Astrocyte (in vitro differentiated cells and primary cell): ENCODE results near the gene CTRB1. TPM values are rescaled to one million over a fixed set of nuclear protein-coding genes. Genes with fewer than 3 reads are reported as not detected.

Experiments
- DNase-seq: peaks from one replicate; pipeline ENCODE4 v3.0.0-alpha.2; 2010; ENCODE audit warnings: low read depth
- FAIRE-seq: peaks from 2 replicates; lab custom pipeline; 2011; peaks lifted over from hg19 to GRCh38; lab: Jason Lieb, UNC
- H2AFZ ChIP-seq: 2 replicates; pipeline ENCODE4 v1.6.0; 2012; ENCODE audit warnings: low read depth, low read length, inconsistent platforms
- H3K27ac ChIP-seq: 2 replicates; pipeline ENCODE4 v1.5.1; 2011; ENCODE audit warnings: low read depth, low read length, inconsistent platforms
- H3K27me3 ChIP-seq: 2 replicates; pipeline ENCODE4 v1.6.0; 2011; ENCODE audit warnings: low read length, inconsistent platforms; ENCODE audit not compliant: insufficient read depth
- H3K36me3 ChIP-seq: 2 replicates; pipeline ENCODE4 v1.5.1; 2011; ENCODE audit warnings: low read length, inconsistent platforms; ENCODE audit not compliant: insufficient read depth
- H3K4me1 ChIP-seq: 2 replicates; pipeline ENCODE4 v1.5.1; 2011; ENCODE audit warnings: low read length, inconsistent platforms; ENCODE audit not compliant: insufficient read depth
- H3K4me2 ChIP-seq: 2 replicates; pipeline ENCODE4 v1.6.0; 2012; ENCODE audit warnings: low read length, inconsistent platforms
- H3K4me3 ChIP-seq: 2 replicates; pipeline ENCODE4 v1.5.1; 2011; ENCODE audit warnings: low read depth, mild to moderate bottlenecking, low read length, inconsistent platforms; ENCODE audit not compliant: insufficient read depth
- H3K79me2 ChIP-seq: 2 replicates; pipeline ENCODE4 v1.6.0; 2012; ENCODE audit warnings: mild to moderate bottlenecking, low read length, inconsistent platforms; ENCODE audit not compliant: insufficient read depth
- H3K9ac ChIP-seq: 2 replicates; pipeline ENCODE4 v1.6.0; 2012; ENCODE audit warnings: mild to moderate bottlenecking, low read length, inconsistent platforms
- H3K9me3 ChIP-seq: 2 replicates; pipeline ENCODE4 v1.5.1; 2012; ENCODE audit warnings: low read depth, mild to moderate bottlenecking, low read length, inconsistent platforms; ENCODE audit not compliant: insufficient read depth
- H4K20me1 ChIP-seq: 2 replicates; pipeline ENCODE4 v1.6.0; 2012; ENCODE audit warnings: low read length, inconsistent platforms; ENCODE audit not compliant: insufficient read depth
- H3K27ac Mint-ChIP-seq: one replicate; pipeline ENCODE4 v1.8.0; 2021; ENCODE audit warnings: mild to moderate bottlenecking, mixed read lengths; ENCODE audit not compliant: unreplicated experiment
- H3K27me3 Mint-ChIP-seq: one replicate; pipeline ENCODE4 v1.8.0; 2021; ENCODE audit warnings: low read depth, mixed read lengths; ENCODE audit not compliant: unreplicated experiment
- H3K36me3 Mint-ChIP-seq: one replicate; pipeline ENCODE4 v1.8.0; 2021; ENCODE audit warnings: low read depth, mixed read lengths; ENCODE audit not compliant: unreplicated experiment
- H3K4me1 Mint-ChIP-seq: one replicate; pipeline ENCODE4 v1.8.0; 2021; ENCODE audit warnings: low read depth, mixed read lengths; ENCODE audit not compliant: unreplicated experiment
- H3K4me3 Mint-ChIP-seq: one replicate; pipeline ENCODE4 v1.8.0; 2021; ENCODE audit warnings: mild to moderate bottlenecking, moderate library complexity, mixed read lengths; ENCODE audit not compliant: unreplicated experiment
- H3K9me3 Mint-ChIP-seq: one replicate; pipeline ENCODE4 v1.8.0; 2021; ENCODE audit warnings: mild to moderate bottlenecking, mixed read lengths; ENCODE audit not compliant: unreplicated experiment
- CTCF ChIP-seq: IDR thresholded peaks from 2 replicates; pipeline ENCODE4 v1.5.1; 2011; ENCODE audit warnings: low read depth, mild to moderate bottlenecking, inconsistent platforms, low read length, moderate library complexity; ENCODE audit not compliant: insufficient read depth
- EZH2 ChIP-seq: IDR thresholded peaks from 2 replicates; pipeline ENCODE4 v1.6.1; 2012; ENCODE audit warnings: mild to moderate bottlenecking, low read length, inconsistent platforms; ENCODE audit not compliant: insufficient read depth
- total RNA-seq: library from RNA; stranded (reverse); gene quantifications from 2 replicates; pipeline ENCODE4 v1.2.1, GENCODE V29; 2021

Gene CTRB1
- total RNA-seq, 1 donor from 2014 or later: not detected

GRCh38 chr16:75256059-75256571 lies 37.3 kb downstream of the CTRB1 start:
- peak overlapping the region; percentile 54 for H3K4me3 Mint-ChIP-seq
- FAIRE-seq (no peak), DNase-seq (no peak)
- H3K27me3 ChIP-seq: no peaks in the 10 kb centered on the region
- H3K9me3 Mint-ChIP-seq: no peaks in the 10 kb centered on the region
- no peak overlapping the region for H3K4me3 ChIP-seq
- H4K20me1 ChIP-seq: peaks cover 89% of the 10 kb centered on the region
- no peaks in the 10 kb centered on the region for H3K36me3 ChIP-seq
- peak overlapping the region; percentile 59 for H3K4me2 ChIP-seq
- peak overlapping the region; percentile 68 for H3K9ac ChIP-seq
- no peaks in the 10 kb centered on the region for H3K9me3 ChIP-seq
- TF ChIP-seq EZH2 (no peak), CTCF (no peak)
- H3K27ac ChIP-seq: peak overlapping the region; percentile 55
- H3K79me2 ChIP-seq: peaks cover 96% of the 10 kb centered on the region
- H3K4me1 Mint-ChIP-seq: peaks cover 60% of the 10 kb centered on the region
- H3K4me1 ChIP-seq: peaks cover 62% of the 10 kb centered on the region
- H3K27ac Mint-ChIP-seq: no peak overlapping the region
- no peaks in the 10 kb centered on the region for H3K36me3 Mint-ChIP-seq
- H3K27me3 Mint-ChIP-seq: no peaks in the 10 kb centered on the region
- H2AFZ ChIP-seq: no peak overlapping the region

- H3K27me3 Mint-ChIP-seq: no peaks in the 10 kb centered on the region
- H3K4me1 ChIP-seq: peaks cover 61% of the 10 kb centered on the region
- H3K36me3 ChIP-seq: no peaks in the 10 kb centered on the region
- no peak overlapping the region for H3K4me3 ChIP-seq
- peak overlapping the region; percentile 59 for H3K4me2 ChIP-seq
- no peaks in the 10 kb centered on the region for H3K9me3 ChIP-seq
- H3K9me3 Mint-ChIP-seq: no peaks in the 10 kb centered on the region
- H3K36me3 Mint-ChIP-seq: peaks cover 1% of the 10 kb centered on the region
- peaks cover 99% of the 10 kb centered on the region for H3K79me2 ChIP-seq
- peak overlapping the region; percentile 81 for H3K27ac Mint-ChIP-seq
- no peak for FAIRE-seq
- peak overlapping the region; percentile 55 for H3K27ac ChIP-seq
- no peak overlapping the region for H2AFZ ChIP-seq
- no peak for DNase-seq
- TF ChIP-seq CTCF (no peak), EZH2 (no peak)
- peaks cover 64% of the 10 kb centered on the region for H3K4me1 Mint-ChIP-seq
- peak overlapping the region; percentile 68 for H3K9ac ChIP-seq
- H4K20me1 ChIP-seq: peaks cover 95% of the 10 kb centered on the region
- H3K27me3 ChIP-seq: no peaks in the 10 kb centered on the region
- H3K4me3 Mint-ChIP-seq: no peak overlapping the region
Measured at GRCh38 chr16:75256696-75257343, 38.0 kb downstream of the CTRB1 start.
